ENCODE measurements around the gene RRAS.

The RRAS gene

GRCh38 chr19:49640113-49640898, at the start of gene RRAS:
TSS of gene RRAS (minus strand) at chr19:49640143. CDS start at chr19:49640098, 45 bp downstream.
- peak; percentile 100 for DNase-seq (ENCODE audit: low spot score)

GRCh38 chr19:49689133-49690078, 49.5 kb upstream of the RRAS start, which contains the start of gene ADM5:
TSS of gene ADM5 (plus strand) at chr19:49689594. CDS start at chr19:49689838, 244 bp downstream.
- DNase-seq (ENCODE audit: low spot score) = no peak

- no peak for DNase-seq (ENCODE audit: low spot score)
Measured at GRCh38 chr19:49688531-49689132, 48.7 kb upstream of the RRAS start.

GRCh38 chr19:49687566-49688316, 47.8 kb upstream of the RRAS start:
- DNase-seq (ENCODE audit: low spot score) = no peak

- DNase-seq (ENCODE audit: low spot score) = no peak
Measured at GRCh38 chr19:49687150-49687549, 47.2 kb upstream of the RRAS start.

- no peak for DNase-seq (ENCODE audit: low spot score)
Measured at GRCh38 chr19:49686503-49687088, 46.7 kb upstream of the RRAS start.

- no peak for DNase-seq (ENCODE audit: low spot score)
Measured at GRCh38 chr19:49685845-49686332, 45.9 kb upstream of the RRAS start.

- no peak for DNase-seq (ENCODE audit: low spot score)
Measured at GRCh38 chr19:49684983-49685553, 45.1 kb upstream of the RRAS start.

GRCh38 chr19:49684251-49684982, 44.5 kb upstream of the RRAS start:
- DNase-seq (ENCODE audit: low spot score) = peak; percentile 63

- no peak for DNase-seq (ENCODE audit: low spot score)
Measured at GRCh38 chr19:49683814-49684250, 43.9 kb upstream of the RRAS start.

- DNase-seq (ENCODE audit: low spot score) = no peak
Measured at GRCh38 chr19:49682274-49682673, 42.3 kb upstream of the RRAS start.

- no peak for DNase-seq (ENCODE audit: low spot score)
Measured at GRCh38 chr19:49681830-49682229, 41.9 kb upstream of the RRAS start.

GRCh38 chr19:49680421-49681351, 40.7 kb upstream of the RRAS start:
- DNase-seq (ENCODE audit: low spot score) = peak; percentile 99

GRCh38 chr19:49679771-49680413, 39.9 kb upstream of the RRAS start:
- no peak for DNase-seq (ENCODE audit: low spot score)

- no peak for DNase-seq (ENCODE audit: low spot score)
Measured at GRCh38 chr19:49678985-49679770, 39.2 kb upstream of the RRAS start.

GRCh38 chr19:49677901-49678674, 38.1 kb upstream of the RRAS start:
- DNase-seq (ENCODE audit: low spot score) = peak; percentile 95

Data from ecto neural progenitor cell (in vitro differentiated cells).